Lower leg skin (tissue), 4 donors: ENCODE measurements around the gene TMEM123. TPM values are rescaled to one million over a fixed set of nuclear protein-coding genes. Genes with fewer than 3 reads are reported as not detected.

Source experiments
- DNase-seq, 2 donors: peaks; one replicate each; pipeline ENCODE4 v3.0.0-alpha.2; 2019; ENCODE audit warnings: low spot score in 2 of 2
- H3K4me3 ChIP-seq: fragments of 200-600 bp; sonication (generic); 2 replicates; pipeline ENCODE4 v1.5.1; 2017; ENCODE audit warnings: mild to moderate bottlenecking, low read depth; ENCODE audit not compliant: poor library complexity, severe bottlenecking
- POLR2A ChIP-seq, 2 donors: fragments of 450-650 bp; IDR thresholded peaks; one replicate each; pipeline ENCODE4 v1.6.1; 2016 to 2017; ENCODE audit warnings: antibody characterized with exemption in 2 of 2, mild to moderate bottlenecking in 1 of 2, moderate library complexity in 1 of 2
- WGBS, 2 donors: methylation state at CpG; one replicate each; pipeline ENCODE4 v1.1.5; 2018; 5-methylcytosine and 5-hydroxymethylcytosine counted together
- intact Hi-C: fragments of 100-400 bp; cut with DNase I; formaldehyde crosslinking; loops from one replicate; pipeline ENCODE4 v1.15.0; 2023; ENCODE audit warnings: low total_unique reads
- total RNA-seq, 4 donors: library from RNA; depleted of rRNA; stranded (reverse); fragments of >200 nt; gene quantifications; one replicate each; pipeline ENCODE4 v1.1.0, GENCODE V29; 2016
- TF ChIP-seq, protein P1 (sequence below), 3 donors: fragments of 450-650 bp; IDR thresholded peaks; one replicate each; pipeline ENCODE4 v1.5.1; 2016; ENCODE audit warnings: antibody characterized with exemption in 3 of 3, mild to moderate bottlenecking in 3 of 3, moderate library complexity in 2 of 3

TMEM123 gene
- total RNA-seq, 4 donors from 2014 or later: 158 to 250 (median 206) TPM

DNA sequence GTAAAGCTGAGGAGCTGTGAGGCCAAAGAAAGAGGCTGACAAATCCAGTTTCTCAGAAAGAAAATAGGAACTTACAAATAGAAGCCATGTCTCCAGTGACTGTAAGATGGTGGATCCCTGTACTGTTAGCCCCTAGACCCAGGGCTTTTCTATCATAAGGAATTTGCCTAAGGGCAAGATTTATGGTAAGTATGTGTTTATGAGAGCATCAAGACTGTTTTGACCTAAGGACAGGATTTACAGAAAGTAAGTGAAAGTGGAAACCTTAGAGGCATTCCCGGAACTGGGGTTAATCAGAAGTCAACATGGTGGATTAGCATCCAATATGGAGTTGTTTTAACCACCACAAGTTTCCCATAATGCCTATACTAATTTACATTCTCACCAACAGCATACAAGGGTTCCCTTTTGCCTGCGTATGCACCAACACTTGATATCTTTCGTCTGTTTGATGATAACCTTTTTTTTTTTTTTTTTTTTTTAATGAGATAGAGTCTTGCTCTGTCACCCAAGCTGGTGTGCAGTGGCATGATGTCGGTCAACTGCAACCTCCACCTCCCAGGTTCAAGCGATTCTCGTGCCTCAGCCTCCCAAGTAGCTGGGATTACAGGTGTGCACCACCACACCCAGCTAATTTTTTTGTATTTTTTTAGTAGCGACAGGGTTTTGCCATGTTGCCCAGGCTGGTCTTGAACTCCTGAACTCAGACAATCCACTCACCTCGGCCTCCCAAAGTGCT is 65.4 kb downstream of the TMEM123 start:
- H3K4me3 ChIP-seq: no peak overlapping the region
- DNase-seq: no peak
- intact Hi-C loops: no loop called here
- WGBS, 2 donors: 83 to 85% methylated on average over 8 of the region's 8 CpGs
- TF ChIP-seq POLR2A (IDR thresholded peaks at IDR 0.05): no peak
- TF ChIP-seq, protein P1, sequence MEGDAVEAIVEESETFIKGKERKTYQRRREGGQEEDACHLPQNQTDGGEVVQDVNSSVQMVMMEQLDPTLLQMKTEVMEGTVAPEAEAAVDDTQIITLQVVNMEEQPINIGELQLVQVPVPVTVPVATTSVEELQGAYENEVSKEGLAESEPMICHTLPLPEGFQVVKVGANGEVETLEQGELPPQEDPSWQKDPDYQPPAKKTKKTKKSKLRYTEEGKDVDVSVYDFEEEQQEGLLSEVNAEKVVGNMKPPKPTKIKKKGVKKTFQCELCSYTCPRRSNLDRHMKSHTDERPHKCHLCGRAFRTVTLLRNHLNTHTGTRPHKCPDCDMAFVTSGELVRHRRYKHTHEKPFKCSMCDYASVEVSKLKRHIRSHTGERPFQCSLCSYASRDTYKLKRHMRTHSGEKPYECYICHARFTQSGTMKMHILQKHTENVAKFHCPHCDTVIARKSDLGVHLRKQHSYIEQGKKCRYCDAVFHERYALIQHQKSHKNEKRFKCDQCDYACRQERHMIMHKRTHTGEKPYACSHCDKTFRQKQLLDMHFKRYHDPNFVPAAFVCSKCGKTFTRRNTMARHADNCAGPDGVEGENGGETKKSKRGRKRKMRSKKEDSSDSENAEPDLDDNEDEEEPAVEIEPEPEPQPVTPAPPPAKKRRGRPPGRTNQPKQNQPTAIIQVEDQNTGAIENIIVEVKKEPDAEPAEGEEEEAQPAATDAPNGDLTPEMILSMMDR (IDR thresholded peaks at IDR 0.05): no peak

DNA sequence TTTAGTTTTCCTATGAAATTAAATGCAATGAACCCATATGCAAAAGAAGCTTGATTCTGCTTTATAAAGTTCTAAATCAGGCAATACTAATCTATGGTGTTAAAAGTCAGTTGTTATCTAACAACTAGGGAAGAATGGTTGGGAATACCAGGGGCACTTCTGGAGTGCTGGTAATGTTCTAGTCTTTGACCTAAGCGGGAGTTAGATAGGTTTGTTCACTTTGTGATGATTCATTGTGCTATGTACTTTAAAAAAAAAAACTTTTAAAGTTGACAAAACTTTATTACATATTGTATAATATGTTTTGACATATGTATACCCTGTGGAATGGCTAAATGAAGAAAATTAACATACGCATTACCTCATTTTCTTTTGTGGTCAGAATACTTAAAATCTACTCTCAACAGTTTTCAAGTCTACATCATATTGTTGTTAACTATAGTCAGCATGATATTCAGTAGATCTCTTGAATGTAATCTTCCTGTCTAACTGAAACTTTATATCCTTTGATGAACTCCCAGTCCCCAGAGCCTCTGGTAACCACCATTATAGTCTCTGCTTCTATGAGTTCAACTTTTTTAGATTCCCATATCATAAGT is 66.3 kb downstream of the TMEM123 start:
- TF ChIP-seq, protein P1 (IDR thresholded peaks at IDR 0.05): no peak
- TF ChIP-seq POLR2A (IDR thresholded peaks at IDR 0.05): no peak
- H3K4me3 ChIP-seq: no peak overlapping the region
- intact Hi-C loops: no loop called here
- WGBS, 2 donors: 93 to 96% methylated on average over 2 of the region's 2 CpGs
- DNase-seq: no peak

DNA sequence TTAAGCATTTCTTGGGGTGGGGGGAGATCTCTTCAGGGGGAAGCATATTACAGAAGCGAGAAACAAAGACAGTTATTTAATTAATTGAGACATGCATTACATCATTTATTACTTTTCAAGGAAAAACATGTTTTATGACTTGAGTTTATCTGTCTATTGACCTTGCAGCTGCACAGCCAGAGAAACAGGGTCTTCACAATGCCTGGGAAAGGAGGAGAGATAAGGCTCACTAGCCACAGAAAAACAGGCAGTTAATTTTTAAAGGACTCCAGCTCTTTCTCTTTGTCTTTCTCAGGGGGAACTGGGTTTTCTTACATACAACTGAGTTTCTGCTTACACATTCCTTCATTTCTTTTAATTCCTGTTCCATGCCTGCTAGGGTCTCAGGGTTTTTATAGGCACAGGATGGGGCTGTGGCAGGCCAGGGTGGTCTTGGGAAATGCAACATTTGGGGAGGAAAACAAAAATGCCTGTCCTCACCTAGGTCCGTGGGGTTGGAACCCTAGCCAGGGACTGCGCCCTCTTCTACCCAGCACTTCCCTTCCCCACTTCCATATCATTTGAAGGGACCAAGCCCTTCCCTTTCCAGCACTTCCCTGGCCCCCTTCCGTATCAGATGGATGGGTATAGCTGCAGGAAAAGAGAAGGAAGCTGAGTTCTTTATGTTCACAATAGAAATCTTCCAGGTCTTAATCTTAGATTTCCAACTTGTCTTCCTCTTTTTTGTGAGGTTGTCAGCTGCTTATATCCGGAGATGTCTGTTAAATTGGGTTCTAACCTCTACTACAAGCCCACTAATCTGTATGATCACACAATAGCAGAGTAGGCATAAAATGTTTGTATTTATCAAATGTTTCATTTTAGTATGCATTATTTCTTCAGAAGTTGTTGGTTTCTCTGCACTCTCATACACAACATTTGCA is 67.2 kb downstream of the TMEM123 start:
- H3K4me3 ChIP-seq: no peak overlapping the region
- 78 to 85% methylated on average over 5 of the region's 5 CpGs for WGBS, 2 donors
- intact Hi-C loops: no loop called here
- TF ChIP-seq, protein P1 (IDR thresholded peaks at IDR 0.05): no peak
- no peak for TF ChIP-seq POLR2A (IDR thresholded peaks at IDR 0.05)
- DNase-seq: no peak

DNA sequence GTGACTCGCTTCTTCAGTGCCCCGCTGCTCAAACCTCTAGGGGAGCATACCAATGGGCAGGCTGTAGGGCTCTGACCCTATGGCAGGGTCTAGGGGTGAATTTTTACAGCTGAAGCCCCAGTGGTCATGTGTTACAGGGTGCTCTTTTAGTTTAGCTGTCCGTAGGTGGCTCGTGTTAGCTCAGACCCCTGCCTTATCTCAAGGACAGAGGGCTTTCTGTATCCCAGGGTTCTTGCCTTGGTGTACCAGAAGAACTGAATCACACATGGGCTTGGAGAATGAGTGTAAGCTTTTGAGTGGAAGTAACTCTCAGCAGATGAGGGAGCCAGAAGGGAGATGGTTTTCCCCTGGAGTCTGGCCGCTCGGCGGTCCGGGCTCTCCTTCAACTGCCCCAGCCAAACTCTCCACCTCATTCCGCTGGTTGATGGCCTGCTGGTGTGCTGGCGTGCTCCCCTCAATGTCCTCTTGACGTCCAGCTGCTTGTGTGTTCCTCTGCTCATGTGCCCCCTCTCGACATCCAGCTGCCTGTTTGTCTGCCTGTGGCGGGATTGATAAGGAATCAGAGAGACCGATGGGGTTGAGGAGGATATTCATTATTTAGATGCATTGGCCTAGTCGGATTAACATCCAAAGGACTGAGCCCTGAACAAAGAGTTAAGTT is 68.0 kb downstream of the TMEM123 start:
- intact Hi-C loops: no loop called here
- 89 to 92% methylated on average over 14 to 15 of the region's 15 CpGs for WGBS, 2 donors
- TF ChIP-seq, protein P1 (IDR thresholded peaks at IDR 0.05): no peak
- TF ChIP-seq POLR2A (IDR thresholded peaks at IDR 0.05): no peak
- no peak for DNase-seq
- no peak overlapping the region for H3K4me3 ChIP-seq

DNA sequence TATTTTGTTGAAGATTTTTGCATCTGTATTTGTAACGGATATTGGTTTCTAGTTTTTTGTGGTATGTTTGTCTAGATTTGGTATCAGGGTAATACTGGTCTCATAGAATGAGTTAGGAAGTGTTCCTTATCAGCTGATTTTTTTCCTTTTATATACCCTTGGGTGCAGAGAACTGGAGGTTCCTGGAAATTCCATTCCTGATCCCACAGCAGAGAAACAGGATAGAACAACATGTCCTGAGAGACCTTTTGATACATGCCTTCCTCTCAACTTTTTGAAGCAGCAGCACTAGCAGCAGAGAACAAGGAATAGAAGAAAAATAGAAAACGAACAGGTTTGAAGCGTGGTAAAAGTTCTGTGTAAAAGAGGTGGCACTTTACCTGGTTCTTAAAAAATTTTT is 68.7 kb downstream of the TMEM123 start:
- 90 to 92% methylated on average over 3 of the region's 3 CpGs for WGBS, 2 donors
- intact Hi-C loops: no loop called here
- no peak for TF ChIP-seq POLR2A (IDR thresholded peaks at IDR 0.05)
- TF ChIP-seq, protein P1 (IDR thresholded peaks at IDR 0.05): no peak
- no peak overlapping the region for H3K4me3 ChIP-seq
- no peak for DNase-seq
